Fibroblast of lung (primary cell): ENCODE data around the gene KRT34. TPM values are rescaled to one million over a fixed set of nuclear protein-coding genes. Genes with fewer than 3 reads are reported as not detected.
A peak's percentile ranks its signal among the peaks of the same experiment; 100 is the strongest.

Experiments
- DNase-seq, 2 donors: peaks; one replicate each; pipeline versions ENCODE4 v3.0.0 to v3.0.0-alpha.2; 2010; ENCODE audit warnings: low read depth in 2 of 2
- H2AFZ ChIP-seq: 2 replicates; pipeline ENCODE4 v1.5.1; 2012; ENCODE audit warnings: low read length, control low read depth, inconsistent platforms
- H3K27ac ChIP-seq: 2 replicates; pipeline ENCODE4 v1.5.1; 2011; ENCODE audit warnings: low read length, control low read depth; ENCODE audit not compliant: insufficient read depth
- H3K27me3 ChIP-seq: 2 replicates; pipeline ENCODE4 v1.5.1; 2011; ENCODE audit warnings: mild to moderate bottlenecking, low read length; ENCODE audit not compliant: control insufficient read depth, insufficient read depth
- H3K36me3 ChIP-seq: 2 replicates; pipeline ENCODE4 v1.5.1; 2011; ENCODE audit warnings: low read length; ENCODE audit not compliant: control insufficient read depth, insufficient read depth
- H3K4me1 ChIP-seq: 2 replicates; pipeline ENCODE4 v1.5.1; 2011; ENCODE audit warnings: low read length; ENCODE audit not compliant: control insufficient read depth, insufficient read depth; ENCODE audit errors: extremely low read depth
- H3K4me2 ChIP-seq: 2 replicates; pipeline ENCODE4 v1.5.1; 2011; ENCODE audit warnings: low read length, control low read depth; ENCODE audit not compliant: insufficient read depth; ENCODE audit errors: extremely low read depth
- H3K4me3 ChIP-seq, 4 experiments: fragments of 200-600 bp in 1 of 4; sonication (generic) in 1 of 4; replicated peaks in 1 of 4; 2 replicates each; pipeline ENCODE4 v1.5.1; 2011 to 2016; ENCODE audit warnings: low read length in 4 of 4, low read depth in 3 of 4, mild to moderate bottlenecking in 3 of 4, control low read depth in 2 of 4, inconsistent platforms in 1 of 4, mixed read lengths in 1 of 4; ENCODE audit not compliant: insufficient read depth in 1 of 4; ENCODE audit errors: control extremely low read depth in 1 of 4
- H3K79me2 ChIP-seq: 2 replicates; pipeline ENCODE4 v1.5.1; 2012; ENCODE audit warnings: mild to moderate bottlenecking, low read length, inconsistent platforms; ENCODE audit not compliant: control insufficient read depth, insufficient read depth
- H3K9ac ChIP-seq: 2 replicates; pipeline ENCODE4 v1.5.1; 2011; ENCODE audit warnings: mild to moderate bottlenecking, low read length, control low read depth; ENCODE audit not compliant: insufficient read depth
- H3K9me3 ChIP-seq: 2 replicates; pipeline ENCODE4 v1.5.1; 2012; ENCODE audit warnings: low read depth, low read length; ENCODE audit not compliant: control insufficient read depth, insufficient read depth
- H4K20me1 ChIP-seq: 2 replicates; pipeline ENCODE4 v1.5.1; 2011; ENCODE audit warnings: low read length; ENCODE audit not compliant: control insufficient read depth, insufficient read depth; ENCODE audit errors: extremely low read depth
- EZH2 ChIP-seq: IDR thresholded peaks from 2 replicates; pipeline ENCODE4 v1.5.1; 2012; ENCODE audit warnings: low read length, control low read depth, mild to moderate bottlenecking; ENCODE audit errors: missing control alignments
- polyA plus RNA-seq, 2 donors: library from polyadenylated mRNA; depleted of rRNA in 1 of 2; stranded (reverse) in 1 of 2; unstranded in 1 of 2; fragments of >200 nt; gene quantifications; 2 replicates each; pipeline ENCODE4 v1.2.1, GENCODE V29; 2011 to 2012; ENCODE audit warnings: missing spikeins in 1 of 2
- total RNA-seq: library from RNA; depleted of rRNA; stranded (reverse); fragments of >200 nt; gene quantifications from 2 replicates; pipeline ENCODE4 v1.2.1, GENCODE V29; 2014
- TF ChIP-seq, protein P1 (sequence below), 2 donors: IDR thresholded peaks in 1 of 2; conservative IDR thresholded peaks in 1 of 2; 1 replicate in 1 of 2; 2 replicates in 1 of 2; pipeline ENCODE4 v1.5.1; 2011 to 2012; ENCODE audit warnings: low read length in 2 of 2, control low read depth in 1 of 2, inconsistent platforms in 1 of 2, low read depth in 1 of 2, mild to moderate bottlenecking in 1 of 2

KRT34 gene
- total and polyA plus RNA-seq, 2 donors (not counting 1 experiment from before 2014, with no cell fraction given): under 0.01 to 1.00 TPM

DNA sequence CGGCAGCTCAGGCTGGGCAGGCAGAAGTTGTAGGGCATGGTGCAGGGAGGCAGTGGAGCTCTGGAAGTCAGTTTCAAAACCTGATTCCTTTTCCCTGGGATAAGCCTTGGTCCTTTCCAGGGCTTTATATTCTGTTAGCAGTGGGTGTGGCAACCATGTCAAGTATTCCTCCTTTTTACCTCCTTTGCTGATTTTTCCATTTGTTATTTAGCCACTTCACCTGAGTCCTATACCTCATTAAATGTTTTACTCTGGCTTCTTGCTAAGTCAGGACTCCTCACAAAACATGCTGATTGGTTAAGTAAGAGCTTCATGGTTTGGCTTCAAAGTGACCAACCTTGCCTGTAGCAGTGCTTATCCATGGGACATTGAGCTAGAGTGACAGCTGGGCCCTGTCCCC, 12.4 kb downstream of the KRT34 start, which contains the start of gene KRT33B:
Gene KRT33B (minus strand): TSS at position 101 of the 400 bp plus-strand sequence. CDS start 63 bp downstream, at position 38.
- Histone ChIP-seq H3K79me2 (no peaks in the 10 kb centered on the region), H3K27ac (no peak within 1 kb of the TSS)
- no peak for TF ChIP-seq EZH2
- TF ChIP-seq, protein P1, sequence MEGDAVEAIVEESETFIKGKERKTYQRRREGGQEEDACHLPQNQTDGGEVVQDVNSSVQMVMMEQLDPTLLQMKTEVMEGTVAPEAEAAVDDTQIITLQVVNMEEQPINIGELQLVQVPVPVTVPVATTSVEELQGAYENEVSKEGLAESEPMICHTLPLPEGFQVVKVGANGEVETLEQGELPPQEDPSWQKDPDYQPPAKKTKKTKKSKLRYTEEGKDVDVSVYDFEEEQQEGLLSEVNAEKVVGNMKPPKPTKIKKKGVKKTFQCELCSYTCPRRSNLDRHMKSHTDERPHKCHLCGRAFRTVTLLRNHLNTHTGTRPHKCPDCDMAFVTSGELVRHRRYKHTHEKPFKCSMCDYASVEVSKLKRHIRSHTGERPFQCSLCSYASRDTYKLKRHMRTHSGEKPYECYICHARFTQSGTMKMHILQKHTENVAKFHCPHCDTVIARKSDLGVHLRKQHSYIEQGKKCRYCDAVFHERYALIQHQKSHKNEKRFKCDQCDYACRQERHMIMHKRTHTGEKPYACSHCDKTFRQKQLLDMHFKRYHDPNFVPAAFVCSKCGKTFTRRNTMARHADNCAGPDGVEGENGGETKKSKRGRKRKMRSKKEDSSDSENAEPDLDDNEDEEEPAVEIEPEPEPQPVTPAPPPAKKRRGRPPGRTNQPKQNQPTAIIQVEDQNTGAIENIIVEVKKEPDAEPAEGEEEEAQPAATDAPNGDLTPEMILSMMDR (conservative IDR thresholded peaks at IDR 0.05 in 1 of 2, IDR thresholded peaks at IDR 0.05 in 1 of 2; ENCODE audit: low read depth in 1 of 2, low read length in 2 of 2): no peak

DNA sequence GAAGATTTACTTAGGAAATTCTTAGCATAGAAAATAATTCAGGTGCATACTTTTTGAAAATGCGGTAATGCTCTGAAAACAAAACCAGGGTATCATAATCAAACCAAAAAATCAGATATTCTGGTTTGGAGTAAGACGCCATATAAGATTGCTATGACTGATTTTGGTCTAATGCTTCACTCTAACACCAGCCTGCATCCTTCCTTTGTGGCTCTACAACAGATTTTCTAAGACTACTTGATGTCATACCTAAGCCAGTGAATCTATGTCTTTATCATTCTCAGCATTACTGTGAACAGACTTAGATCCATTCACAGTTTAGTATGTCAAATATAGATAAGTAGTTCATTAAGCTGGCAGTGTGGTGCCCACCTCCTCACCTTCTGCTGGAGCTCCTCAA, 13.1 kb downstream of the KRT34 start:
- H3K36me3 ChIP-seq: no peaks in the 10 kb centered on the region
- H3K9ac ChIP-seq: no peak overlapping the region
- H3K4me1 ChIP-seq: peaks cover 2% of the 10 kb centered on the region
- H3K9me3 ChIP-seq: no peaks in the 10 kb centered on the region
- H4K20me1 ChIP-seq: no peaks in the 10 kb centered on the region
- H3K4me3 ChIP-seq: no peak overlapping the region
- no peak for TF ChIP-seq EZH2
- TF ChIP-seq, protein P1 (conservative IDR thresholded peaks at IDR 0.05 in 1 of 2, IDR thresholded peaks at IDR 0.05 in 1 of 2; ENCODE audit: low read depth in 1 of 2, low read length in 2 of 2): no peak
- no peak overlapping the region for H3K27ac ChIP-seq
- no peaks in the 10 kb centered on the region for H3K79me2 ChIP-seq
- H2AFZ ChIP-seq: no peak overlapping the region
- no peak for DNase-seq
- H3K4me2 ChIP-seq: no peak overlapping the region
- H3K27me3 ChIP-seq: no peaks in the 10 kb centered on the region

More for the DNA sequence above, 12.4 kb downstream of the KRT34 start, which contains the start of gene KRT33B:
- no peak within 1 kb of the TSS for H3K4me2 ChIP-seq
- H3K9me3 ChIP-seq: no peaks in the 10 kb centered on the region
- DNase-seq: no peak
- no peaks in the 10 kb centered on the region for H3K36me3 ChIP-seq
- no peak within 1 kb of the TSS for H3K9ac ChIP-seq
- no peak within 1 kb of the TSS for H3K4me3 ChIP-seq
- H3K27me3 ChIP-seq: peaks cover 2% of the 10 kb centered on the region
- no peak within 1 kb of the TSS for H2AFZ ChIP-seq
- peaks cover 2% of the 10 kb centered on the region for H3K4me1 ChIP-seq
- H4K20me1 ChIP-seq: no peaks in the 10 kb centered on the region

DNA sequence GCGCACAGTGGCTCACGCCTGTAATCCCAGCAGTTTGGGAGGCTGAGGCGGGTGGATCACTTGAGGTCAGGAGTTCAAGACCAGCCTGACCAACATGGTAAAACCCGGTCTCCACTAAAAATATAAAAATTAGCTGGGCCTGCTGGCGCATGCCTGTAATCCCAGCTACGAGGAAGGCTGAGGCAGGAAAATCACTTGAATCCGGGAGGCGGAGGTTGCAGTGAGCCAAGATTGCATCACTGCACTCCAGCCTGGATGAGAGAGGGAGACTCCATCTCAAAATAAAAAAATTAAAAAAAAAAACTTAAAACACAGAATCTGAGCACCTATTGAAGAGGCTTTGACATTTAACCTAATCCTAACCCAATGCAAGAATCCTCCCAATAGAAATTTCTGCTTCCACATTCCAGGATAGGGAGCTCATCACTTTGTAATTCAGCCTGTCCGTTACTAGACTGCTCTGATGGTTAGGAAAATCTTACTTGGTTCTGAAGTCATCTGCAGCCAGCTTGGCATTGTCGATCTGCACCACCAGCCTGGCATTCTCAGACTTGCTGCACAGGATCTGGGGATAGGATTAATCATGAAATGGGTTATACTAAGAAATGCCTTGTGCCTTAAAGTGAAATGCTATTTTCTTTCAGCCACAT, 14.6 kb downstream of the KRT34 start:
- Histone ChIP-seq H3K9me3 (no peaks in the 10 kb centered on the region), H3K4me3 (no peak overlapping the region), H3K27ac (no peak overlapping the region), H3K79me2 (no peaks in the 10 kb centered on the region), H4K20me1 (no peaks in the 10 kb centered on the region), H3K27me3 (no peaks in the 10 kb centered on the region), H3K36me3 (no peaks in the 10 kb centered on the region), H2AFZ (no peak overlapping the region), H3K9ac (no peak overlapping the region), H3K4me2 (no peak overlapping the region), H3K4me1 (peaks cover 2% of the 10 kb centered on the region)
- peak in 1 of 2 donors; percentile 89 for DNase-seq
- TF ChIP-seq, protein P1 (conservative IDR thresholded peaks at IDR 0.05 in 1 of 2, IDR thresholded peaks at IDR 0.05 in 1 of 2; ENCODE audit: low read depth in 1 of 2, low read length in 2 of 2): no peak
- TF ChIP-seq EZH2: no peak
